Uterus (tissue), 4 donors: ENCODE results near the gene BPTF. TPM values are rescaled to one million over a fixed set of nuclear protein-coding genes. Genes with fewer than 3 reads are reported as not detected.
"Not testable (repeated sequence)": the region's sequence is repeated elsewhere in the genome, so short reads cannot be mapped to it uniquely, and the experiment has no call there.

Experiments
- DNase-seq, 2 donors: peaks; one replicate each; pipeline ENCODE4 v3.0.0-alpha.2; 2019 to 2020
- H3K27ac ChIP-seq, 2 donors: fragments of 200-600 bp; sonication (generic); 1 replicate in 1 of 2; 2 replicates in 1 of 2; pipeline ENCODE4 v1.5.1; 2016 to 2018
- H3K27me3 ChIP-seq, 2 donors: fragments of 200-600 bp; sonication (generic); one replicate each; pipeline ENCODE4 v1.5.1; 2018 to 2019; ENCODE audit warnings: control low read depth in 1 of 2
- H3K36me3 ChIP-seq, 2 donors: fragments of 200-600 bp; sonication (generic); one replicate each; pipeline ENCODE4 v1.5.1; 2019; ENCODE audit warnings: control low read depth in 1 of 2
- H3K4me1 ChIP-seq, 2 donors: fragments of 200-600 bp; sonication (generic); one replicate each; pipeline ENCODE4 v1.5.1; 2018 to 2019; ENCODE audit warnings: control low read depth in 1 of 2
- H3K4me3 ChIP-seq, 2 donors: fragments of 200-600 bp; sonication (generic); 1 replicate in 1 of 2; 2 replicates in 1 of 2; pipeline ENCODE4 v1.5.1; 2018 to 2019; ENCODE audit warnings: mild to moderate bottlenecking in 1 of 2
- H3K9me3 ChIP-seq, 2 donors: fragments of 200-600 bp; sonication (generic); one replicate each; pipeline ENCODE4 v1.5.1; 2019; ENCODE audit warnings: control low read depth in 1 of 2
- POLR2A ChIP-seq, 2 donors: fragments of 450-650 bp; IDR thresholded peaks; one replicate each; pipeline ENCODE4 v1.6.1; 2016; ENCODE audit warnings: antibody characterized with exemption in 2 of 2, mild to moderate bottlenecking in 1 of 2, moderate library complexity in 1 of 2
- intact Hi-C: fragments of 100-400 bp; cut with DNase I; formaldehyde crosslinking; loops from one replicate; pipeline ENCODE4 v1.15.1; 2023; ENCODE audit warnings: low total_unique reads
- small RNA-seq: library from RNA; depleted of rRNA; stranded (forward); fragments of <200 nt; gene quantifications from one replicate; pipeline ENCODE3, GENCODE V24; 2016
- total RNA-seq, 4 donors: library from RNA; depleted of rRNA in 3 of 4; stranded (reverse); fragments of >200 nt in 3 of 4; gene quantifications; one replicate each; pipeline versions ENCODE4 v1.1.0 to v1.2.4, GENCODE V29; 2014 to 2023
- TF ChIP-seq, protein P1 (sequence below), 4 experiments: fragments of 200-600 bp in 2 of 4; fragments of 450-650 bp in 2 of 4; sonication (generic) in 2 of 4; IDR thresholded peaks; one replicate each; pipeline ENCODE4 v1.5.1; 2016 to 2019; ENCODE audit warnings: antibody characterized with exemption in 4 of 4, mild to moderate bottlenecking in 2 of 4, moderate library complexity in 1 of 4
- donor health status: DM: yes; HTN: yes; CAD: no.

Gene BPTF
- total RNA-seq, 4 donors from 2014 or later: 67.6 to 183 (median 117) TPM

DNA sequence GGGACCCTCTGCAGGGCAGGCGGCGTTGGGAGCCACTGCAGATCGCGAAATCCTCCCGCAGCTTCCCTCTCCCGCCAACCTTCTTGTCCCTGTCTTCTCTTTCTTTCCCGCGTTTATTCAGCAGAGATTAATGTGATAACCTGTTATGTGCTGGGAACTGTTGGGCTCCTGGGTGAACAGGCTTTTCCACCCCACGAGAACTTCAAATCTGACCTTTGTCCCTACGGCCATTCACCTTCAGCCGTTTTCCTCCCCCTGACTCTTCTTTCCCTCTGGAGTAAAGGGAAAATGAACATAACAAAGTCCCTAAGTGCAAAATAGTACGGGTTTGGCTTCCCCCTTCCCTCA, 195.1 kb downstream of the BPTF start:
- Histone ChIP-seq H3K4me1 (no peaks in the 10 kb centered on the region), H3K27ac (peak overlapping the region; percentile 93 to 94), H3K9me3 (no peaks in the 10 kb centered on the region), H3K27me3 (no peaks in the 10 kb centered on the region), H3K4me3 (peak overlapping the region; percentile 48 to 57), H3K36me3 (no peaks in the 10 kb centered on the region)
- TF ChIP-seq POLR2A (IDR thresholded peaks at IDR 0.05): no peak
- TF ChIP-seq, protein P1, sequence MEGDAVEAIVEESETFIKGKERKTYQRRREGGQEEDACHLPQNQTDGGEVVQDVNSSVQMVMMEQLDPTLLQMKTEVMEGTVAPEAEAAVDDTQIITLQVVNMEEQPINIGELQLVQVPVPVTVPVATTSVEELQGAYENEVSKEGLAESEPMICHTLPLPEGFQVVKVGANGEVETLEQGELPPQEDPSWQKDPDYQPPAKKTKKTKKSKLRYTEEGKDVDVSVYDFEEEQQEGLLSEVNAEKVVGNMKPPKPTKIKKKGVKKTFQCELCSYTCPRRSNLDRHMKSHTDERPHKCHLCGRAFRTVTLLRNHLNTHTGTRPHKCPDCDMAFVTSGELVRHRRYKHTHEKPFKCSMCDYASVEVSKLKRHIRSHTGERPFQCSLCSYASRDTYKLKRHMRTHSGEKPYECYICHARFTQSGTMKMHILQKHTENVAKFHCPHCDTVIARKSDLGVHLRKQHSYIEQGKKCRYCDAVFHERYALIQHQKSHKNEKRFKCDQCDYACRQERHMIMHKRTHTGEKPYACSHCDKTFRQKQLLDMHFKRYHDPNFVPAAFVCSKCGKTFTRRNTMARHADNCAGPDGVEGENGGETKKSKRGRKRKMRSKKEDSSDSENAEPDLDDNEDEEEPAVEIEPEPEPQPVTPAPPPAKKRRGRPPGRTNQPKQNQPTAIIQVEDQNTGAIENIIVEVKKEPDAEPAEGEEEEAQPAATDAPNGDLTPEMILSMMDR (IDR thresholded peaks at IDR 0.05): no peak
- intact Hi-C loops: no loop called here
- DNase-seq: no peak

DNA sequence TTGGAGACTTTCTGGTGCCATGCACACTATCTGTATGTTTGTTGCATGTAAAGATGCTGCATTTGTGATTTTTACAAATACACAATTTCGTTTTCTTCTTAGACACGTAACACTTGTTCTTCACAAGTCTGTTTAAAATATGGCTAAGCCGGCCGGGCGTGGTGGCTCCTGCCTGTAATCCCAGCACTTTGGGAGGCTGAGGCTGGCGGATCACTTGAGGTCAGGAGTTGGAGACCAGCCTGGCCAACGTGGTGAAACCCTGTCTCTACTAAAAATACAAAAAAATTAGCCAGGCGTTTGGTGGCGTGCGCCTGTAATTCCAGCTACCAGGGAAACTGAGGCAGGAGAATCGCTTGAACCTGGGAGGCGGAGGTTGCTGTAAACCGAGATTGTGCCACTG, 195.5 kb downstream of the BPTF start:
- H3K27me3 ChIP-seq, H3K9me3 ChIP-seq, intact Hi-C loops, DNase-seq, H3K36me3 ChIP-seq, H3K4me1 ChIP-seq: not testable (repeated sequence)
- peak overlapping the region in 1 of 2 donors; percentile 57 for H3K4me3 ChIP-seq
- peak overlapping the region; percentile 93 to 94 for H3K27ac ChIP-seq

DNA sequence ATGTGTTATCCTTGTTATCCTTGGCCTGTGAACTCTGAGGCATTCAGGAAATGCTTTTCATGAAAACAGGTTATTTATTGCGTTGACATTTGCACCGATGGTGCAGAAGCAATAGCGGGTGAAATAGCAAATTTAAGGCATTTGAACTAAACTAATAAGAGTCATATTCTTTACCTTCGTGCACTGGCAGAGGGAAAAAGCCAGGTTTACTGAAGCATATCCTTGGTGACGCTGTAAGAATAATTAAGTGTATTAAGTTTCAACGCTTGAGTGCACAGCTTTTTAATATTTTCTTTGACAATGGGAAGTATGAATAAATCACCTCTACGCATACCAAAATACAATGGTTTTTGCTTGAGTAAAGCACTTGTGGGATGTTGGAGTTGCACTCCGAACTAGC, 196.7 kb downstream of the BPTF start:
- Histone ChIP-seq H3K4me3 (no peak overlapping the region), H3K9me3 (no peaks in the 10 kb centered on the region), H3K4me1 (no peaks in the 10 kb centered on the region), H3K27me3 (no peaks in the 10 kb centered on the region), H3K36me3 (no peaks in the 10 kb centered on the region), H3K27ac (no peak overlapping the region)
- DNase-seq: no peak
- intact Hi-C loops: no loop called here
- TF ChIP-seq, protein P1 (IDR thresholded peaks at IDR 0.05): no peak
- no peak for TF ChIP-seq POLR2A (IDR thresholded peaks at IDR 0.05)

DNA sequence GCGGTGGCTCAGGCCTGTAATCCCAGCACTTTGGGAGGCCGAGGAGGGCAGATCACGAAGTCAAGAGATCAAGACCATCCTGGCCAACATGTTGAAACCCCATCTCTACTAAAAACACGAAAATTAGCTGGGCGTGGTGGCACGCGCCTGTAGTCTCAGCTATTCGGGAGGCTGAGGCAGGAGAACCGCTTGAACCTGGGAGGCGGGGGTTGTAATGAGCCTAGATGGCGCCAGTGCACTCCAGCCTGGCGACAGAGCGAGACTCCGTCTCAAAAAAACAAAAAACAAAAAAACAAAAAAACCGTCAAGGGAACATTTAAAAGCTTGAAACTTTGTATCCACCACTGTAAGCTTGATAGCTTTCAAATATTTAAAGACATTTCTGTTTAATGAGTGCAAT, 197.2 kb downstream of the BPTF start:
- H3K27me3 ChIP-seq, H3K9me3 ChIP-seq, intact Hi-C loops, H3K36me3 ChIP-seq, H3K27ac ChIP-seq, H3K4me3 ChIP-seq, DNase-seq, H3K4me1 ChIP-seq: not testable (repeated sequence)

DNA sequence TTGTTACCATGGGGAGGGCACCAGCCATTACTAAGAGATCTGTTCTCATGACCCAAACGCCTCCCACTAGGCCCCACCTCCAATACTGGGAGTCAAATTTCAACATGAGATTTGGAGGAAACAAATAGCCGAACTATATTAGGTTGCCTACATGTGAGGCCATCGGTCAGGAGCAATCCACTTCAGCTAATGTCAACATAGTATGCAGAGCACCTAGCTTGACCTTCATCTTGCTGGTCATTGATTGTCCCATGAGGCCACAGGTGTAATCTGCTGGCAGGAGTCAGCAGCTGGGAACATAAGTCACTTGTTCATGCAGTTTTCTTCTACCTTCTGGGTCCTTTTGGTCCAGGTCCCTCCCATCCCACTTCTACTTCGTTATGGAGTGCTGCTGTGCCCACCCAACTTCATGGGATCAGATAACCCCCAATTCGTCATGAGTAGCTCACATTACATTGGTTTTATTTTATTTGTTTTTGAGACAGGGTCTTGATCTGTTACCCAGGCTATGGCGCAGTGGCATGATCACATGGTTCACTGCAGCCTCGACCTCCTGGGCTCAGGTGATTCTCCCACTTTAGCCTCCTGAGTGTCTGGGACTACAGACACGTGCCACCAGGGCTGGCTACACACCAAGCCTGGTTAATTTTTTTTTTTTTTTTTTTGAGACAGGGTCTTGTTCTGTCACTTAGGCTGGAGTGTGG, 204.4 kb downstream of the BPTF start:
- Histone ChIP-seq H3K4me3 (no peak overlapping the region), H3K9me3 (no peaks in the 10 kb centered on the region), H3K27me3 (no peaks in the 10 kb centered on the region), H3K36me3 (no peaks in the 10 kb centered on the region), H3K27ac (no peak overlapping the region), H3K4me1 (no peaks in the 10 kb centered on the region)
- no peak for DNase-seq
- intact Hi-C loops: no loop called here
- no peak for TF ChIP-seq POLR2A (IDR thresholded peaks at IDR 0.05)
- TF ChIP-seq, protein P1 (IDR thresholded peaks at IDR 0.05): no peak

Small RNA genes lying within 50 kb of the gene (small RNA-seq; reads per million reads assigned to genes)
- not detected for gene RN7SL622P

Other genes with a start within 250 kb of the BPTF start
- gene NOL11, start 107.6 kb upstream of the BPTF start, total RNA-seq: 10 to 100 TPM; 31.8 to 68.7 (median 43.4) TPM
- gene C17orf58, start 171.0 kb downstream of the BPTF start, total RNA-seq: 10 to 100 TPM in 2 of 4 donors, 1 to 10 TPM in 2; 2.6 to 20.3 (median 7.6) TPM
- gene KPNA2, start 210.2 kb downstream of the BPTF start, total RNA-seq: 10 to 100 TPM in 3 of 4 donors, 1 to 10 TPM in 1; 7.1 to 68.9 (median 39.2) TPM